ENCODE results near the gene MTG1. TPM values are rescaled to one million over a fixed set of nuclear protein-coding genes. Genes with fewer than 3 reads are reported as not detected.

Gene MTG1
- total and polyA plus RNA-seq, 10 of the 15 experiments (the other 5 are each of a cell fraction or from before 2014, with no cell fraction given) = 6.2 to 104 (median 62.5) TPM

DNA sequence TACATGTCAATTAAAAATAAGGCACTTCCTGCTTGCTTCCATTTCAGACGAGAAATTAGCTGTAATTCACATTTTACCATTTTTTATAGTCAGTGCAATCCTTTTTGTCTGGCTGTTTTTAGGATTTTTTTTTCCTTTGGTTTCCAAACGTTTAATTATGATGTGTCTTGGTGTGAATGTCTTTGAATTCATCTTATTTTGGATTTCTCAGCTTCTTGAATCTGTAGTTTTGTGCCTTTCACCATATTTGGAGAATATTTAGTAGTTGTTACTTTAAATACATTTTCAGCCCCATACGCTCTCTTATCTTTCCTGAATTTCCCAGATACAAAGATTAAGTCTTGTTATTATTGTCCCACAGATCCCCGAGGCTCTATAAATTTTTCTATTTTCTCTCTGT lies 57.4 kb downstream of the MTG1 start:
- POLR2A ChIA-PET = no interaction called here
- in situ Hi-C loops (cut with MboI) = no loop called here
- no TSS peak for BruUV-seq (replicated peaks)

More for the DNA sequence above, 57.4 kb downstream of the MTG1 start:
- ChIA-PET CTCF (interaction anchor here (0.7 to 1.3 kb wide), 2 partner anchors 9 to 62 kb away, joined by 3 to 4 read pairs; no protein-coding TSS in a partner anchor), SMC1A (ENCODE audit: uncharacterized antibody, unreplicated experiment) (no interaction called here), RAD21 (ENCODE audit: unreplicated experiment) (no interaction called here)
- intact Hi-C loops (cut with micrococcal nuclease; ENCODE audit: unreplicated experiment) = no loop called here
- peaks cover 2% of the 10 kb centered on the region; the same call in 2 of the 3 replicates for H3K9me3 ChIP-seq (replicated peaks; ENCODE audit: control insufficient read depth, insufficient read depth, low read length)
- H3K27ac ChIP-seq (ENCODE audit: control insufficient read depth, insufficient read depth) = no peak overlapping the region
- no peaks in the 10 kb centered on the region for H3K27me3 ChIP-seq (replicated peaks in 1 of 2; ENCODE audit: control insufficient read depth in 2 of 2, insufficient read depth in 2 of 2, low read length in 1 of 2)
- H3K4me2 ChIP-seq (ENCODE audit: control insufficient read depth, insufficient read depth) = no peak overlapping the region
- H3K4me3 ChIP-seq = no peak overlapping the region
- H3K4me1 ChIP-seq (ENCODE audit: control insufficient read depth, insufficient read depth, low read length) = no peaks in the 10 kb centered on the region
- no peak overlapping the region for H3K9ac ChIP-seq (ENCODE audit: control insufficient read depth, insufficient read depth, low read length)
- no peaks in the 10 kb centered on the region for H4K20me1 ChIP-seq (ENCODE audit: control insufficient read depth, insufficient read depth)
- FAIRE-seq = no peak
- WGBS (ENCODE audit: insufficient coverage, insufficient replicate concordance, low lambda C conversion rate, missing lambda C conversion rate) = 18% methylated on average over 4 of the region's 4 CpGs
- no peaks in the 10 kb centered on the region for H3K79me2 ChIP-seq (ENCODE audit: control insufficient read depth, insufficient read depth, low read length)
- no peak for ATAC-seq
- TF ChIP-seq, protein P1, sequence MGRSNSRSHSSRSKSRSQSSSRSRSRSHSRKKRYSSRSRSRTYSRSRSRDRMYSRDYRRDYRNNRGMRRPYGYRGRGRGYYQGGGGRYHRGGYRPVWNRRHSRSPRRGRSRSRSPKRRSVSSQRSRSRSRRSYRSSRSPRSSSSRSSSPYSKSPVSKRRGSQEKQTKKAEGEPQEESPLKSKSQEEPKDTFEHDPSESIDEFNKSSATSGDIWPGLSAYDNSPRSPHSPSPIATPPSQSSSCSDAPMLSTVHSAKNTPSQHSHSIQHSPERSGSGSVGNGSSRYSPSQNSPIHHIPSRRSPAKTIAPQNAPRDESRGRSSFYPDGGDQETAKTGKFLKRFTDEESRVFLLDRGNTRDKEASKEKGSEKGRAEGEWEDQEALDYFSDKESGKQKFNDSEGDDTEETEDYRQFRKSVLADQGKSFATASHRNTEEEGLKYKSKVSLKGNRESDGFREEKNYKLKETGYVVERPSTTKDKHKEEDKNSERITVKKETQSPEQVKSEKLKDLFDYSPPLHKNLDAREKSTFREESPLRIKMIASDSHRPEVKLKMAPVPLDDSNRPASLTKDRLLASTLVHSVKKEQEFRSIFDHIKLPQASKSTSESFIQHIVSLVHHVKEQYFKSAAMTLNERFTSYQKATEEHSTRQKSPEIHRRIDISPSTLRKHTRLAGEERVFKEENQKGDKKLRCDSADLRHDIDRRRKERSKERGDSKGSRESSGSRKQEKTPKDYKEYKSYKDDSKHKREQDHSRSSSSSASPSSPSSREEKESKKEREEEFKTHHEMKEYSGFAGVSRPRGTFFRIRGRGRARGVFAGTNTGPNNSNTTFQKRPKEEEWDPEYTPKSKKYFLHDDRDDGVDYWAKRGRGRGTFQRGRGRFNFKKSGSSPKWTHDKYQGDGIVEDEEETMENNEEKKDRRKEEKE (IDR thresholded peaks at IDR 0.05) = no peak
- TF ChIP-seq EGR1 (IDR thresholded peaks at IDR 0.05; ENCODE audit: borderline replicate concordance in 1 of 2, low read depth in 2 of 2, low read length in 2 of 2) (no peak), EED (IDR thresholded peaks at IDR 0.05; ENCODE audit: low read depth) (no peak), ZSCAN29 (IDR thresholded peaks at IDR 0.05) (no peak), HDAC2 (IDR thresholded peaks at IDR 0.05) (no peak), FOS (IDR thresholded peaks at IDR 0.05; ENCODE audit: borderline replicate concordance, extremely low read depth, insufficient read length) (no peak), SPI1 (IDR thresholded peaks at IDR 0.05; ENCODE audit: borderline replicate concordance, insufficient read depth, low read depth, low read length) (no peak)
- TF ChIP-seq, protein P2, sequence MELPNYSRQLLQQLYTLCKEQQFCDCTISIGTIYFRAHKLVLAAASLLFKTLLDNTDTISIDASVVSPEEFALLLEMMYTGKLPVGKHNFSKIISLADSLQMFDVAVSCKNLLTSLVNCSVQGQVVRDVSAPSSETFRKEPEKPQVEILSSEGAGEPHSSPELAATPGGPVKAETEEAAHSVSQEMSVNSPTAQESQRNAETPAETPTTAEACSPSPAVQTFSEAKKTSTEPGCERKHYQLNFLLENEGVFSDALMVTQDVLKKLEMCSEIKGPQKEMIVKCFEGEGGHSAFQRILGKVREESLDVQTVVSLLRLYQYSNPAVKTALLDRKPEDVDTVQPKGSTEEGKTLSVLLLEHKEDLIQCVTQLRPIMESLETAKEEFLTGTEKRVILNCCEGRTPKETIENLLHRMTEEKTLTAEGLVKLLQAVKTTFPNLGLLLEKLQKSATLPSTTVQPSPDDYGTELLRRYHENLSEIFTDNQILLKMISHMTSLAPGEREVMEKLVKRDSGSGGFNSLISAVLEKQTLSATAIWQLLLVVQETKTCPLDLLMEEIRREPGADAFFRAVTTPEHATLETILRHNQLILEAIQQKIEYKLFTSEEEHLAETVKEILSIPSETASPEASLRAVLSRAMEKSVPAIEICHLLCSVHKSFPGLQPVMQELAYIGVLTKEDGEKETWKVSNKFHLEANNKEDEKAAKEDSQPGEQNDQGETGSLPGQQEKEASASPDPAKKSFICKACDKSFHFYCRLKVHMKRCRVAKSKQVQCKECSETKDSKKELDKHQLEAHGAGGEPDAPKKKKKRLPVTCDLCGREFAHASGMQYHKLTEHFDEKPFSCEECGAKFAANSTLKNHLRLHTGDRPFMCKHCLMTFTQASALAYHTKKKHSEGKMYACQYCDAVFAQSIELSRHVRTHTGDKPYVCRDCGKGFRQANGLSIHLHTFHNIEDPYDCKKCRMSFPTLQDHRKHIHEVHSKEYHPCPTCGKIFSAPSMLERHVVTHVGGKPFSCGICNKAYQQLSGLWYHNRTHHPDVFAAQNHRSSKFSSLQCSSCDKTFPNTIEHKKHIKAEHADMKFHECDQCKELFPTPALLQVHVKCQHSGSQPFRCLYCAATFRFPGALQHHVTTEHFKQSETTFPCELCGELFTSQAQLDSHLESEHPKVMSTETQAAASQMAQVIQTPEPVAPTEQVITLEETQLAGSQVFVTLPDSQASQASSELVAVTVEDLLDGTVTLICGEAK (IDR thresholded peaks at IDR 0.05; ENCODE audit: borderline replicate concordance) = no peak
- TF ChIP-seq, protein P3, sequence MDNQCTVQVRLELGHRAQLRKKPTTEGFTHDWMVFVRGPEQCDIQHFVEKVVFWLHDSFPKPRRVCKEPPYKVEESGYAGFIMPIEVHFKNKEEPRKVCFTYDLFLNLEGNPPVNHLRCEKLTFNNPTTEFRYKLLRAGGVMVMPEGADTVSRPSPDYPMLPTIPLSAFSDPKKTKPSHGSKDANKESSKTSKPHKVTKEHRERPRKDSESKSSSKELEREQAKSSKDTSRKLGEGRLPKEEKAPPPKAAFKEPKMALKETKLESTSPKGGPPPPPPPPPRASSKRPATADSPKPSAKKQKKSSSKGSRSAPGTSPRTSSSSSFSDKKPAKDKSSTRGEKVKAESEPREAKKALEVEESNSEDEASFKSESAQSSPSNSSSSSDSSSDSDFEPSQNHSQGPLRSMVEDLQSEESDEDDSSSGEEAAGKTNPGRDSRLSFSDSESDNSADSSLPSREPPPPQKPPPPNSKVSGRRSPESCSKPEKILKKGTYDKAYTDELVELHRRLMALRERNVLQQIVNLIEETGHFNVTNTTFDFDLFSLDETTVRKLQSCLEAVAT (IDR thresholded peaks at IDR 0.05) = no peak
- no peaks in the 10 kb centered on the region for H3K36me3 ChIP-seq (ENCODE audit: control insufficient read depth in 2 of 2, insufficient read depth in 2 of 2, low read length in 1 of 2)
- no peak overlapping the region for H2AFZ ChIP-seq (ENCODE audit: control insufficient read depth, low read depth, low read length)
- DNase-seq (ENCODE audit: low read depth, low spot score) = no peak
